GM12878 (cell line): ENCODE data around the gene DNASE1L1. TPM values are rescaled to one million over a fixed set of nuclear protein-coding genes. Genes with fewer than 3 reads are reported as not detected.

Experiments
- ATAC-seq: fragments of 200-7000 bp; cut with Tn5 transposase; 3 replicates; pipeline ENCODE4 v1.9.1; 2020; ENCODE audit warnings: mild to moderate bottlenecking, moderate library complexity
- BruUV-seq: library from RNA; stranded (reverse); fragments of 400-500 nt; replicated peaks from 2 replicates; lab custom pipeline; 2021; lab: Mats Ljungman, UMichigan
- CTCF ChIA-PET: fragments of 300-600 bp; sonication (Branson Sonifier 250); formaldehyde crosslinking; extraction: SDS; loops from one replicate; lab custom pipeline; 2021; ENCODE audit warnings: inconsistent platforms; lab: Yijun Ruan, JAX
- POLR2A ChIA-PET: fragments of 350-600 bp; formaldehyde crosslinking; extraction: SDS; loops from one replicate; lab custom pipeline; 2021; ENCODE audit warnings: inconsistent platforms; lab: Charles Lee
- RAD21 ChIA-PET: fragments of 300-600 bp; sonication (Branson Sonifier 250); formaldehyde crosslinking; loops from one replicate; lab custom pipeline; 2023; ENCODE audit warnings: antibody characterized with exemption; ENCODE audit not compliant: unreplicated experiment; lab: Charles Lee
- SMC1A ChIA-PET: fragments of 300-600 bp; sonication (Branson Sonifier 250); formaldehyde crosslinking; loops from one replicate; lab custom pipeline; 2023; ENCODE audit not compliant: unreplicated experiment, uncharacterized antibody; lab: Charles Lee
- DNase-seq: peaks from one replicate; pipeline ENCODE4 v3.0.0-alpha.2; 2011; ENCODE audit warnings: low read depth, low spot score
- FAIRE-seq: peaks from 3 replicates; lab custom pipeline; 2011; peaks lifted over from hg19 to GRCh38; lab: Jason Lieb, UNC
- H2AFZ ChIP-seq: 2 replicates; pipeline ENCODE4 v1.6.0; 2011; ENCODE audit warnings: low read depth, low read length, control low read depth; ENCODE audit not compliant: control insufficient read depth
- H3K27ac ChIP-seq: 2 replicates; pipeline ENCODE4 v1.5.1; 2011; ENCODE audit warnings: control low read depth; ENCODE audit not compliant: control insufficient read depth, insufficient read depth
- H3K27me3 ChIP-seq, 2 experiments: replicated peaks in 1 of 2; 2 replicates each; pipeline versions ENCODE4 v1.6.0 to v1.6.1; 2011; ENCODE audit warnings: low read length in 1 of 2; ENCODE audit not compliant: control insufficient read depth in 2 of 2, insufficient read depth in 2 of 2
- H3K36me3 ChIP-seq, 2 experiments: 2 replicates each; pipeline ENCODE4 v1.5.1; 2011; ENCODE audit warnings: low read length in 1 of 2; ENCODE audit not compliant: control insufficient read depth in 2 of 2, insufficient read depth in 2 of 2
- H3K4me1 ChIP-seq: 2 replicates; pipeline ENCODE4 v1.6.1; 2011; ENCODE audit warnings: mild to moderate bottlenecking, low read length, moderate library complexity, mixed read lengths; ENCODE audit not compliant: control insufficient read depth, insufficient read depth
- H3K4me2 ChIP-seq: 2 replicates; pipeline ENCODE4 v1.6.0; 2011; ENCODE audit warnings: control low read depth; ENCODE audit not compliant: control insufficient read depth, insufficient read depth
- H3K4me3 ChIP-seq: fragments of 200-600 bp; sonication (generic); 2 replicates; pipeline ENCODE4 v1.5.1; 2016
- H3K79me2 ChIP-seq: 2 replicates; pipeline ENCODE4 v1.6.0; 2011; ENCODE audit warnings: low read length; ENCODE audit not compliant: control insufficient read depth, insufficient read depth
- H3K9ac ChIP-seq: 2 replicates; pipeline ENCODE4 v1.8.0; 2011; ENCODE audit warnings: low read length, control low read depth, mixed read lengths; ENCODE audit not compliant: control insufficient read depth, insufficient read depth
- H3K9me3 ChIP-seq: replicated peaks from 3 replicates; pipeline ENCODE4 v1.5.1; 2011; ENCODE audit warnings: mild to moderate bottlenecking, low read length; ENCODE audit not compliant: control insufficient read depth, insufficient read depth
- H4K20me1 ChIP-seq: 2 replicates; pipeline ENCODE4 v1.6.0; 2011; ENCODE audit not compliant: control insufficient read depth, insufficient read depth
- BMI1 ChIP-seq: fragments of 450-650 bp; IDR thresholded peaks from 2 replicates; pipeline ENCODE4 v1.6.1; 2016; ENCODE audit warnings: mild to moderate bottlenecking, moderate library complexity, borderline replicate concordance
- CBX3 ChIP-seq: fragments of 200-600 bp; sonication (generic); IDR thresholded peaks from 2 replicates; pipeline ENCODE4 v1.6.1; 2016; ENCODE audit warnings: low read depth, borderline replicate concordance
- FOXK2 ChIP-seq: fragments of 450-650 bp; IDR thresholded peaks from 2 replicates; pipeline ENCODE4 v1.6.1; 2017; ENCODE audit warnings: mild to moderate bottlenecking, moderate library complexity
- IKZF1 ChIP-seq: fragments of 450-650 bp; conservative IDR thresholded peaks from 2 replicates; pipeline ENCODE4 v1.6.1; 2017; ENCODE audit warnings: antibody characterized with exemption, mild to moderate bottlenecking
- MYC ChIP-seq: IDR thresholded peaks from 2 replicates; pipeline ENCODE4 v1.6.1; 2011; ENCODE audit warnings: mild to moderate bottlenecking, low read length, moderate library complexity, inconsistent platforms; ENCODE audit not compliant: insufficient read depth, insufficient replicate concordance, insufficient read length, severe bottlenecking
- NRF1 ChIP-seq: conservative IDR thresholded peaks from 2 replicates; pipeline ENCODE4 v1.6.1; 2011; ENCODE audit warnings: mild to moderate bottlenecking, low read depth, low read length, improper control_type of control experiment
- SREBF2 ChIP-seq: IDR thresholded peaks from 2 replicates; pipeline ENCODE4 v1.6.1; 2012; ENCODE audit warnings: mild to moderate bottlenecking, low read length
- USF1 ChIP-seq: IDR thresholded peaks from 2 replicates; pipeline ENCODE4 v1.6.1; 2011; ENCODE audit warnings: borderline replicate concordance, low read depth, mild to moderate bottlenecking, moderate library complexity, mixed read lengths, low read length; ENCODE audit not compliant: insufficient read depth; ENCODE audit errors: extremely low read length
- ZBED1 ChIP-seq: IDR thresholded peaks from 2 replicates; pipeline ENCODE4 v1.6.1; 2016; ENCODE audit warnings: borderline replicate concordance
- WGBS: methylation state at CpG from one replicate; pipeline ENCODE4 v1.1.6; 2016; ENCODE audit warnings: low lambda C conversion rate; ENCODE audit not compliant: insufficient replicate concordance, insufficient coverage; ENCODE audit errors: missing lambda C conversion rate; 5-methylcytosine and 5-hydroxymethylcytosine counted together
- in situ Hi-C: fragments of 300-500 bp; cut with MboI; formaldehyde crosslinking; loops from 9 replicates; pipeline ENCODE4 v1.14.3; 2018; ENCODE audit warnings: mixed read lengths
- intact Hi-C: fragments of 100-400 bp; cut with micrococcal nuclease; formaldehyde crosslinking; loops from one replicate; pipeline ENCODE4 v1.14.2; 2022; ENCODE audit not compliant: unreplicated experiment
- polyA plus RNA-seq, 11 experiments: library from polyadenylated mRNA; depleted of rRNA in 4 of 11; unstranded in 6 of 11; stranded (reverse) in 5 of 11; fragments of >200 nt; fragmentation: Nextera tagmentation in 4 of 11; fragmentation: Illumina TruSeq in 1 of 11; extraction: Ambion mirVana in 4 of 11; extraction: Trizol in 1 of 11; gene quantifications; 1 replicate in 1 of 11; 2 replicates in 10 of 11; pipeline versions ENCODE4 v1.2.1 to v1.2.3, GENCODE V29; 2011 to 2016; ENCODE audit warnings: inconsistent platforms in 2 of 11, missing spikeins in 2 of 11, low read depth in 1 of 11
- total RNA-seq, 4 experiments: library from RNA; depleted of rRNA in 3 of 4; stranded (reverse); fragments of >200 nt in 3 of 4; fragmentation: Illumina TruSeq in 1 of 4; extraction: Trizol in 1 of 4; gene quantifications; 2 replicates each; pipeline versions ENCODE4 v1.2.1 to v1.2.3, GENCODE V29; 2013 to 2021

The DNASE1L1 gene
- total and polyA plus RNA-seq, 10 of the 15 experiments (the other 5 are each of a cell fraction or from before 2014, with no cell fraction given) = 0.60 to 22.7 (median 6.8) TPM

- no TSS peak for BruUV-seq
- ATAC-seq (no peak), FAIRE-seq (no peak), DNase-seq (no peak)
- no peak overlapping the region for H3K9ac ChIP-seq
- TF ChIP-seq NRF1 = no peak
- TF ChIP-seq MYC = no peak
- no peak for TF ChIP-seq ZBED1
- no peak for TF ChIP-seq USF1
- TF ChIP-seq SREBF2 = no peak
- TF ChIP-seq IKZF1 = no peak
- no peak for TF ChIP-seq BMI1
- TF ChIP-seq CBX3 = no peak
- TF ChIP-seq FOXK2 = no peak
- no peaks in the 10 kb centered on the region for H4K20me1 ChIP-seq
- peaks cover 0 to 5% of the 10 kb centered on the region in 2 experiments; a peak in 1 of 4 replicates for H3K36me3 ChIP-seq
- no peaks in the 10 kb centered on the region for H3K9me3 ChIP-seq
- H3K4me2 ChIP-seq = no peak overlapping the region
- RAD21 ChIA-PET = no interaction called here
- SMC1A ChIA-PET = interaction anchor here (0.9 kb wide), 1 partner anchor 36 kb away, joined by 3 read pairs; no protein-coding TSS in a partner anchor
- H3K27ac ChIP-seq = no peak overlapping the region
- POLR2A ChIA-PET = interaction anchor here (0.6 kb wide), 1 partner anchor 17 kb away, joined by 3 read pairs; no protein-coding TSS in a partner anchor
- no peak overlapping the region for H2AFZ ChIP-seq
- H3K27me3 ChIP-seq = no peaks in the 10 kb centered on the region
- intact Hi-C loops = no loop called here
- no peak overlapping the region for H3K4me3 ChIP-seq
- 0 out of 2 replicates have a peak, but pooled peaks cover 3% of the 10 kb centered on the region for H3K4me1 ChIP-seq
- CTCF ChIA-PET = no interaction called here
- WGBS = 64% methylated on average over 17 of the region's 17 CpGs
- peaks cover 28% of the 10 kb centered on the region for H3K79me2 ChIP-seq
- in situ Hi-C loops = no loop called here
Measured at GRCh38 chrX:154440623-154441357, 31.7 kb upstream of the DNASE1L1 start.
